Panc1 (cell line): ENCODE results near the gene PIGM. TPM values are rescaled to one million over a fixed set of nuclear protein-coding genes. Genes with fewer than 3 reads are reported as not detected.

Experiments
- ATAC-seq: fragments of 200-7000 bp; cut with Tn5 transposase; 2 replicates; pipeline ENCODE4 v1.9.1; 2020; ENCODE audit warnings: mild to moderate bottlenecking, moderate library complexity
- BruUV-seq: library from RNA; stranded (reverse); fragments of 400-500 nt; replicated peaks from 2 replicates; lab custom pipeline; 2021; lab: Mats Ljungman, UMichigan
- CTCF ChIA-PET: fragments of 300-600 bp; sonication (Branson Sonifier 250); formaldehyde crosslinking; loops from one replicate; lab custom pipeline; 2022; ENCODE audit warnings: antibody characterized with exemption; lab: Charles Lee
- POLR2A ChIA-PET: fragments of 300-600 bp; sonication (Branson Sonifier 250); formaldehyde crosslinking; loops from one replicate; lab custom pipeline; 2022; ENCODE audit warnings: antibody characterized with exemption; lab: Charles Lee
- DNase-seq: peaks from one replicate; pipeline ENCODE4 v3.0.0-alpha.2; 2010; ENCODE audit warnings: low read depth, low spot score
- H3K27ac ChIP-seq: 2 replicates; pipeline ENCODE4 v1.5.1; 2011; ENCODE audit warnings: mild to moderate bottlenecking, low read length, inconsistent platforms
- H3K27me3 ChIP-seq: fragments of 200-500 bp; sonication (Bioruptor generic); 2 replicates; pipeline ENCODE4 v1.6.0; 2014; ENCODE audit warnings: low read length, inconsistent platforms; ENCODE audit not compliant: control insufficient read depth, insufficient read depth
- H3K36me3 ChIP-seq: fragments of 200-500 bp; sonication (Bioruptor generic); 2 replicates; pipeline ENCODE4 v1.5.1; 2014; ENCODE audit warnings: inconsistent platforms, mild to moderate bottlenecking, low read length, moderate library complexity; ENCODE audit not compliant: control insufficient read depth, insufficient read depth
- H3K4me1 ChIP-seq: 2 replicates; pipeline ENCODE4 v1.5.1; 2011; ENCODE audit warnings: inconsistent platforms, mild to moderate bottlenecking, low read length, moderate library complexity; ENCODE audit not compliant: control insufficient read depth, insufficient read depth
- H3K4me3 ChIP-seq, 2 experiments: 2 replicates each; pipeline ENCODE4 v1.5.1; 2011 to 2012; ENCODE audit warnings: low read depth in 2 of 2, low read length in 2 of 2, mild to moderate bottlenecking in 2 of 2, inconsistent platforms in 1 of 2, moderate library complexity in 1 of 2
- H3K9me3 ChIP-seq: fragments of 200-500 bp; sonication (Bioruptor generic); 2 replicates; pipeline ENCODE4 v1.5.1; 2014; ENCODE audit warnings: low read depth, mild to moderate bottlenecking, inconsistent platforms, low read length, moderate library complexity; ENCODE audit not compliant: control insufficient read depth, insufficient read depth
- POLR2AphosphoS5 ChIP-seq: IDR thresholded peaks from 2 replicates; pipeline ENCODE4 v1.6.1; 2012; ENCODE audit warnings: mild to moderate bottlenecking, low read depth, low read length, moderate library complexity
- SIN3A ChIP-seq: IDR thresholded peaks from 2 replicates; pipeline ENCODE4 v1.6.1; 2012; ENCODE audit warnings: low read depth, mild to moderate bottlenecking, low read length, moderate library complexity, borderline replicate concordance; ENCODE audit not compliant: insufficient read depth
- TCF7L2 ChIP-seq: IDR thresholded peaks from 2 replicates; pipeline ENCODE4 v1.6.1; 2011; ENCODE audit warnings: mild to moderate bottlenecking, low read depth, low read length, inconsistent platforms
- in situ Hi-C: cut with HindIII; loops from 2 replicates; pipeline ENCODE4 v1.10.0; 2016; ENCODE audit warnings: low sequenced_read_pairs, low pct_unique_long_range_greater_than_20kb
- intact Hi-C: fragments of 100-400 bp; cut with micrococcal nuclease; formaldehyde crosslinking; loops from one replicate; pipeline ENCODE4 v1.10.0; 2022; ENCODE audit not compliant: unreplicated experiment
- total RNA-seq: library from RNA; stranded (reverse); gene quantifications from one replicate; pipeline ENCODE4 v1.2.1, GENCODE V29; 2021; ENCODE audit not compliant: unreplicated experiment
- TF ChIP-seq, protein P1 (sequence below), 2 experiments: IDR thresholded peaks; 2 replicates each; pipeline ENCODE4 v1.6.1; 2011 to 2012; ENCODE audit warnings: low read depth in 2 of 2, control low read depth in 1 of 2, low read length in 1 of 2, mild to moderate bottlenecking in 1 of 2, moderate library complexity in 1 of 2; ENCODE audit not compliant: insufficient read depth in 1 of 2
- TF ChIP-seq, protein P2 (sequence below): fragments of 450-650 bp; IDR thresholded peaks from 2 replicates; pipeline ENCODE4 v1.5.1; 2017; ENCODE audit warnings: mild to moderate bottlenecking

PIGM gene
- total RNA-seq, 1 experiment from 2014 or later: 4.4 TPM

DNA sequence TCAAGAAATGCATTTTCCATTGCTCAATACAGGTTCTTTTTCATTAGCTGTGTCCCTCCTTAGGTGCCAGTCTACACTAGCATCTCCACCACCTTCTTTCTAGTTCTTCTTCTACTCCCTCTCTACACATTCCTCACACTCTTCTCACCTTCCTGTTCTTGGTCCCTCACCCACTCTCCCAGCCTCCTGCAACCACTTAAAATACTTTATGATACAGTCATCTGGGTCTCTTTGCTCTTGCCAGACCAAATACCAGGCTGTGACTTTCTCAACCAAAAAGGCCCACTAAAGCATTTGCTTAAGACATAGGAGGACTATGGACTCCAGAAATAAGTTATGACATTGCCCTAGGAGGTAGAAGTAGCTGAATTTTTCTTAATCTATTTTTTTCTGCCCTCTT, 35.1 kb downstream of the PIGM start:
- Histone ChIP-seq H3K4me3 (no peak overlapping the region), H3K36me3 (no peaks in the 10 kb centered on the region), H3K4me1 (no peaks in the 10 kb centered on the region), H3K27me3 (peaks cover 6% of the 10 kb centered on the region; the same call in 1 of the 2 replicates), H3K27ac (no peak overlapping the region), H3K9me3 (no peaks in the 10 kb centered on the region)
- POLR2A ChIA-PET: no interaction called here
- no TSS peak for BruUV-seq
- in situ Hi-C loops (no loop called here), intact Hi-C loops (no loop called here)
- TF ChIP-seq, protein P1, sequence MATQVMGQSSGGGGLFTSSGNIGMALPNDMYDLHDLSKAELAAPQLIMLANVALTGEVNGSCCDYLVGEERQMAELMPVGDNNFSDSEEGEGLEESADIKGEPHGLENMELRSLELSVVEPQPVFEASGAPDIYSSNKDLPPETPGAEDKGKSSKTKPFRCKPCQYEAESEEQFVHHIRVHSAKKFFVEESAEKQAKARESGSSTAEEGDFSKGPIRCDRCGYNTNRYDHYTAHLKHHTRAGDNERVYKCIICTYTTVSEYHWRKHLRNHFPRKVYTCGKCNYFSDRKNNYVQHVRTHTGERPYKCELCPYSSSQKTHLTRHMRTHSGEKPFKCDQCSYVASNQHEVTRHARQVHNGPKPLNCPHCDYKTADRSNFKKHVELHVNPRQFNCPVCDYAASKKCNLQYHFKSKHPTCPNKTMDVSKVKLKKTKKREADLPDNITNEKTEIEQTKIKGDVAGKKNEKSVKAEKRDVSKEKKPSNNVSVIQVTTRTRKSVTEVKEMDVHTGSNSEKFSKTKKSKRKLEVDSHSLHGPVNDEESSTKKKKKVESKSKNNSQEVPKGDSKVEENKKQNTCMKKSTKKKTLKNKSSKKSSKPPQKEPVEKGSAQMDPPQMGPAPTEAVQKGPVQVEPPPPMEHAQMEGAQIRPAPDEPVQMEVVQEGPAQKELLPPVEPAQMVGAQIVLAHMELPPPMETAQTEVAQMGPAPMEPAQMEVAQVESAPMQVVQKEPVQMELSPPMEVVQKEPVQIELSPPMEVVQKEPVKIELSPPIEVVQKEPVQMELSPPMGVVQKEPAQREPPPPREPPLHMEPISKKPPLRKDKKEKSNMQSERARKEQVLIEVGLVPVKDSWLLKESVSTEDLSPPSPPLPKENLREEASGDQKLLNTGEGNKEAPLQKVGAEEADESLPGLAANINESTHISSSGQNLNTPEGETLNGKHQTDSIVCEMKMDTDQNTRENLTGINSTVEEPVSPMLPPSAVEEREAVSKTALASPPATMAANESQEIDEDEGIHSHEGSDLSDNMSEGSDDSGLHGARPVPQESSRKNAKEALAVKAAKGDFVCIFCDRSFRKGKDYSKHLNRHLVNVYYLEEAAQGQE (IDR thresholded peaks at IDR 0.05; ENCODE audit: insufficient read depth in 1 of 2, low read depth in 2 of 2, low read length in 1 of 2): no peak
- TF ChIP-seq SIN3A: no peak
- TF ChIP-seq TCF7L2: no peak
- TF ChIP-seq POLR2AphosphoS5: no peak
- TF ChIP-seq, protein P2, sequence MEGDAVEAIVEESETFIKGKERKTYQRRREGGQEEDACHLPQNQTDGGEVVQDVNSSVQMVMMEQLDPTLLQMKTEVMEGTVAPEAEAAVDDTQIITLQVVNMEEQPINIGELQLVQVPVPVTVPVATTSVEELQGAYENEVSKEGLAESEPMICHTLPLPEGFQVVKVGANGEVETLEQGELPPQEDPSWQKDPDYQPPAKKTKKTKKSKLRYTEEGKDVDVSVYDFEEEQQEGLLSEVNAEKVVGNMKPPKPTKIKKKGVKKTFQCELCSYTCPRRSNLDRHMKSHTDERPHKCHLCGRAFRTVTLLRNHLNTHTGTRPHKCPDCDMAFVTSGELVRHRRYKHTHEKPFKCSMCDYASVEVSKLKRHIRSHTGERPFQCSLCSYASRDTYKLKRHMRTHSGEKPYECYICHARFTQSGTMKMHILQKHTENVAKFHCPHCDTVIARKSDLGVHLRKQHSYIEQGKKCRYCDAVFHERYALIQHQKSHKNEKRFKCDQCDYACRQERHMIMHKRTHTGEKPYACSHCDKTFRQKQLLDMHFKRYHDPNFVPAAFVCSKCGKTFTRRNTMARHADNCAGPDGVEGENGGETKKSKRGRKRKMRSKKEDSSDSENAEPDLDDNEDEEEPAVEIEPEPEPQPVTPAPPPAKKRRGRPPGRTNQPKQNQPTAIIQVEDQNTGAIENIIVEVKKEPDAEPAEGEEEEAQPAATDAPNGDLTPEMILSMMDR: no peak
- ATAC-seq: no peak
- CTCF ChIA-PET: no interaction called here
- DNase-seq: no peak

DNA sequence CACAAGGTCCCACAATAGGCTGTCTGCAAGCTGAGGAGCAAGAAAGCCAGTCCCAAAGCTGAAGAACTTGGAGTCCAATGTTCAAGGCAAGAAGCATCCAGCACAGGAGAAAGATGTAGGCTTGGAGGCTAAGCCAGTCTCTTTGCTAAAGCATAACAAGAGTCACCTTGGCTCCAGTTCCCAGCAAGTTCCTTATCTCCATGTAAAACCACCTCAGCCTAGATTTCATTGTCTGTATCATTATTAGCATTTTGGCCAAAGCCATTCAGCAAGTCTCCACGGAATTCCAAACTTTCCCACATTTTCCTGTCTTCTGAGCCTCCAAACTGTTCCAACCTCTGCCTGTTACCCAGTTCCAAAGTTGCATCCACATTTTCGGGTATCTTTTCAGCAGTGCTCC, 36.9 kb downstream of the PIGM start:
- intact Hi-C loops (no loop called here), in situ Hi-C loops (no loop called here)
- ChIA-PET POLR2A (no interaction called here), CTCF (interaction anchor here (0.6 kb wide), 1 partner anchor 13 kb away, joined by 6 read pairs; no protein-coding TSS in a partner anchor)
- H3K27me3 ChIP-seq: peaks cover 4% of the 10 kb centered on the region
- no peak overlapping the region for H3K4me3 ChIP-seq
- H3K27ac ChIP-seq: no peak overlapping the region
- no peak for DNase-seq
- BruUV-seq: no TSS peak
- ATAC-seq: no peak
- H3K9me3 ChIP-seq: no peaks in the 10 kb centered on the region
- TF ChIP-seq POLR2AphosphoS5 (no peak), SIN3A (no peak), TCF7L2 (no peak)
- TF ChIP-seq, protein P2: no peak
- TF ChIP-seq, protein P1 (IDR thresholded peaks at IDR 0.05; ENCODE audit: insufficient read depth in 1 of 2, low read depth in 2 of 2, low read length in 1 of 2): no peak
- no peaks in the 10 kb centered on the region for H3K4me1 ChIP-seq
- H3K36me3 ChIP-seq: no peaks in the 10 kb centered on the region
